GM12892 (cell line): Measurements from ENCODE around the gene CPNE7.

ENCODE experiments used
- DNase-seq: peaks from one replicate; pipeline ENCODE4 v3.0.0; 2011; ENCODE audit not compliant: insufficient read length
- FAIRE-seq: peaks from 2 replicates; lab custom pipeline; 2011; peaks lifted over from hg19 to GRCh38; lab: Jason Lieb, UNC
- POLR2A ChIP-seq: IDR thresholded peaks from 2 replicates; pipeline ENCODE4 v1.6.1; 2011; ENCODE audit warnings: low read depth, low read length, control low read depth
- POLR2AphosphoS5 ChIP-seq: IDR thresholded peaks from 2 replicates; pipeline ENCODE4 v1.6.1; 2011; ENCODE audit warnings: low read depth, low read length, control low read depth
- TAF1 ChIP-seq: IDR thresholded peaks from 2 replicates; pipeline ENCODE4 v1.6.1; 2011; ENCODE audit warnings: low read depth, mild to moderate bottlenecking, control low read depth, low read length, borderline replicate concordance

CPNE7 gene

DNA sequence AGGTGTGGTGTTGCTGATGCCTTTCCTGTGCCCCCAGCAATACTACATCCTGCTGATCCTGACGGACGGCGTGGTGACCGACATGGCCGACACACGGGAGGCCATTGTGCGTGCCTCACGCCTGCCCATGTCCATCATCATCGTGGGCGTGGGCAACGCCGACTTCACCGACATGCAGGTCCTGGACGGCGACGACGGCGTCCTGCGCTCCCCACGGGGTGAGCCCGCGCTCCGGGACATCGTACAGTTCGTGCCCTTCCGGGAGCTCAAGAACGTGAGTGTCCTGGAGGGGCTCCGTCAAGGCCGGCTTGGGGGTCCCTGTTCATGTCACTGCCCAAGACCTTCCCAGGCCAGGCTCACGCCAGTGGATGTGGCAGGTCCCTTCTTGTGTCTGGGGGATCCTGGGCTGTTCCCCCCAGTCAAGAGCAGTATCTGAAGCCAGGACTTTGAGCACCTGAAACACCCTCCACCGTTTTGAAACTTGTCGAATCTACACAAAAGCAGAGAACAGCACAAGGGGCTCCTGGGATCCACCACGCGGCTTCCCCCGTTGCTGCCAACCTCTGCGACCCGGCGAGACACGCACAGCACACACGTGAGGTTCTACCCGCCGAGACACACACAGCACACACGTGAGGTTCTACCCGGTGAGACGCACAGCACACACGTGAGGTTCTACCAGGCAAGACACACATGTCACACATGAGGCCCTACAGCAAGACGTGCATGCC lies 19.9 kb downstream of the CPNE7 start:
- FAIRE-seq (no peak), DNase-seq (no peak)
- TF ChIP-seq TAF1 (no peak), POLR2A (no peak)

DNA sequence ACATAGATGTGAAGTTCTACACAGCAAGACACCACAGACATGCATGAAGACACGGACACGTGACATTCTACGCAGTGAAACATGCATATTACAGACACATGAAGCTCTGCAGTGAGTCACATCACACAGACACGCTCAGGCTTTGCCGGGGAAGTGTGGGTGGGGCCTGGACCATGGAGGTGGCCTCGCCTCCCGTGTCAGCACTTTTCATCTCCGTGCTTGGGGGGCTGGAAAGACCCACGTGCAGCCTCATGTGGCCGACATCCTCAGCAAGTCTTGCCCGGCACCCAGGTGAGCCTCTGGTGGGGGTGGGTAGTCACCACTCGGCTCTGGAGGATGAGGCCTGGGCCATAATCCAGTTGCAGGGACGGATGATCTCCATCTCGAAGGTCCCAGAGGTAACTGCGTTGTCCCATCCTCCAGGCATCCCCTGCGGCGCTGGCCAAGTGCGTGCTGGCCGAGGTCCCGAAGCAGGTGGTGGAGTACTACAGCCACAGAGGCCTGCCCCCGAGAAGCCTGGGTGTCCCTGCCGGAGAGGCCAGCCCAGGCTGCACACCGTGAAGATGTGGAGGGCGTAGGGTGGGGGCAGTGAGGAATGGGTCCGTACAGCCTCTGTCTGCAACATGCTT lies 20.6 kb downstream of the CPNE7 start:
- no peak for FAIRE-seq
- DNase-seq, result no peak
- no peak for TF ChIP-seq POLR2AphosphoS5
- TF ChIP-seq POLR2A, result no peak
- TF ChIP-seq TAF1, result no peak

DNA sequence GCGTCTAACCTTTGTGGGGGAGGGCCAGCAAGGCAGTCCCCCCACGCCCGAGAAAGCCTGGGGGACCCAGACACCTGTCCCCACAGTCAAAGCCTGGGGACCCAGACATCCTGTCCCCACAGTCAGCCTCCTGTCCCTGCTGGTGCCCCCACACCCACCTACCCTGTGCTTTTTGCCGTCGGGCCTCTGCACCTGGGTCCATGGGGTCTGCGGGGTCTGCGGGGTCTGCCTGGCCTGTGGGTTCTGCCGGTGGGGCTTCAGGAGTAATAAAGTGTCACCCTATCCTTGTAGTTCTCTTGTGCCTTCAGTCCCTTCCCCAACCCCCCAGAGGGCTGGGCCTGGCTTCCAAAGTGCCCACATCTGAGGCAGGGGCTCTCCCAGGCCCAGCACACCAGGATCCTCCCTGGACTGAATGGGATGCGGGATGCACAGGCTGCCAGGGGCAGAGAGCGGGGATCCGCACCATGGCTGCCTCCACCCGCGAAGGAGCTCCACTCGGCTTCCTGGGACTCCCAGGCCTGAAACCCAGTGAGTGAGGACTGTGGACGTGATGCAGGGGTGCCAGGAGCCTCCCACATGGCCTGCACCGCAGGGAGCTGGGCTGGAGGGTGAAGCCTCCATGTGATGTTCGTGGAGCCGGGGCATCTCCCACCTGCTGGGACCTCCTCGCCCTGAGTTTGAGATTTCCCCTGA lies 21.5 kb downstream of the CPNE7 start:
- no peak for FAIRE-seq
- TF ChIP-seq POLR2A (no peak), TAF1 (no peak), POLR2AphosphoS5 (no peak)
- no peak for DNase-seq

DNA sequence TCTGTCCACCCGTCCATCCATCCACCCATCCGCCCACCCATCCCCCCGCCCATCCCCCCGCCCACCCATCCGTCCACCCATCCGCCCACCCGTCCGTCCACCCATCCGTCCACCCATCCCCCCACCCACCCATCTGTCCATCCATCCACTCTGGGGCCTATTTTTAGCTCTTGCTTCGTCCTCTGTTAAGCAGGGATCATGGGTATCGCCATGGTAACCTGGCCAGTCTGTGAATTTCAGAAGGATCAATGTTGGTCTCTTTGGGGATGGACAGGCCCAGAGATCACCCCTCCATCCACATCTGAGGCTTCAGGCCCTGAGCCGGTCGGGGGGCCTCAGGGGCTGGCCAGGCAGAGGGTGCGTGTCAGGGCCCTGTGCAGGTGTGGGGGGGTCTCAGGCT lies 22.6 kb downstream of the CPNE7 start:
- FAIRE-seq (no peak), DNase-seq (no peak)
- TF ChIP-seq TAF1 (no peak), POLR2A (no peak), POLR2AphosphoS5 (no peak)

DNA sequence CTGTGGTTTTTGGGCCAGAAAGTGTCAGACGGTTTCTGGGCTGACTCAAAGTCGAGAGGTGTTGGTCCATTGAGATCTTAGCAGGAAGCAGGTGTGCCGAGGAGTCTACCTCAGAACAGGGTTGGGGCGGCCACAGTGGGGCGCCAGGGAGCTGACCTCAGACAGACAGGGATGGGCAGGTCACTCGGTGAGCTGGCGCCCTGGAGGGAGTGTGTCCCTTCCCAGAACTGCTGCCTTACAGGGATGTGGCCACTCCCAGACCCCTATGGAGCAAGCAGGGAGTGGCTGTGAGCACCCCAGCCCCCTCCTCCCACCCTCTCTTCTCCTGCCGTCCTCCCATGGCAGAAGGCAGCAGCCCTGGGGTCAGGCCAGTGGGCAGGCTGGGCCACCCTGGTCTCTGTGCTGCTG lies 23.9 kb downstream of the CPNE7 start:
- no peak for DNase-seq
- FAIRE-seq, result no peak
- TF ChIP-seq POLR2AphosphoS5 (no peak), TAF1 (no peak), POLR2A (no peak)

DNA sequence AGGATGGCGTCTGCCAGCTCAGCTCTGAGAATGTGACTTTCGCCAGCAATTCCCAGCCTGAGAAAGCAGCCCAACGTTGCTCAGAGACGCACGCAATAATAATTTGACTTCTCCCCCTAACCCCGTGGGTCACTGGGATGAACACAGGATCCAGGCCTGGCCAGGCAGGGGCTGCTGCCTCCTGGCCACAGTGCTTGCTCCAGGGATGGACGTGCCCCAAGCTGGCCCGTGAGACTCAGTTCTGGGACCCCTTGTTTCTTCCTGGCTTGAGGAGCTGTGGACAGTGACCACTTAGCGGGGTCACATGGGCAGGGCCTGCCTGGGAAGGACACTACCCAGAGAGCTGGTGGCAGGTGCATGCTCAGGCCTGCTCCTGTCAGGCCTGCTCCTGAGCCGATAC lies 24.3 kb downstream of the CPNE7 start:
- no peak for DNase-seq

DNA sequence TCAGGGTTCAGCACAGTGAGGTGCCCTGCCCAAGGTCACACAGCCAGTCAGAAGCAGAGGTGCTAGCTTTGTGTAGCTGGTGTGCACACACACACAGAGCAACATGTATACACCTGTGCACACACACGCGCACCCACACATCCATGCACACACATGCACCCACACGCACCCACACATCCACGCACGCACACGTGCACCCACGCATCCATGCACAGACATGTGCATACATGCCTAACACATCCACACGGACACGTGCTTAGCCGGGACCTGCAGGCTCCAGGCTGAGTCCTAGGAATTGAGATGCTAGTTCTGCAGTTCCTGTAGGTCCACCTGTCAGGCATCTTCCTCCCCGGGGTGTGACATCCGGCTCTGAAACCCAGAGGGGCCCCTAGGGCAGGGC lies 24.9 kb downstream of the CPNE7 start:
- FAIRE-seq (no peak), DNase-seq (no peak)
- TF ChIP-seq POLR2AphosphoS5, result no peak
- TF ChIP-seq POLR2A, result no peak
- TF ChIP-seq TAF1, result no peak

More for the DNA sequence above, 24.3 kb downstream of the CPNE7 start:
- TF ChIP-seq POLR2AphosphoS5 (no peak), TAF1 (no peak), POLR2A (no peak)
- no peak for FAIRE-seq

DNA sequence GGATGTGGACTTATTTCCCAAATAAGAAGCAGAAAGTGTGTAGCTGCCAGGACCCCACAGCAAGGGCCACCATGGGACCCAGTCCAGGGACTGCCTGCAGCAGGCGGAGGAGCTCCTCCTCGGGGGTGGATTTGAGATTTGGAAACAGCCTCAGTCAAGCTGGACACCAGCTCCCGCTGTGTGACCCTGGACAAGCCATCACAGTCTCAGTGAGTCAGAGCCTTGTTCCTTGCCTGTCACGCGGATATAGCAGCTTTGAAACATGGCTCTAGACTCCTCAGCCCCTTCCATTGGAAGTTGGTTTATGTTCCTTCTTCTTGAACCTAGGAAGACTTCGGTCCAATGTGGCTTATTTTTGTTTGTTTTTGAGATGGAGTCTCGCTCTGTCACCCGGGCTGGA lies 25.4 kb downstream of the CPNE7 start:
- DNase-seq, result no peak
- no peak for FAIRE-seq
- TF ChIP-seq POLR2AphosphoS5 (no peak), POLR2A (no peak), TAF1 (no peak)

DNA sequence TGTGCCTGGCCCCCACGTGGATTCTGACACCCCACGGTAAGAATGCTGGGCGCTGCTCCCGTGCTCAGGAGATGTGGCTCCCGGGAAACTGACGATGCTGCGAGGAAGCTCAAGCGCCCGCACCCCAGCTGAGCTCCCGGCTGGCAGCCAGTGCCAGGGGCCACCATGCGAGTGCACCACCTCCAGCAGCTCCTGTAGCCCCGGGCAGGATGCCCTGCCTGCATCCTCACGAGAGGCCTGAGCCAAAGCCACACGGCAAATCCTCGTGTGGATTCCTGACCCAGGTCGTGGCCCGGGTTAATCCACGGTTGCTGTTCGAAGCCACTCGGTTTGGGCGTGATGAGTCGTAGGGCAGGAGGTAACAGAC lies 26.3 kb downstream of the CPNE7 start:
- DNase-seq (no peak), FAIRE-seq (no peak)
- no peak for TF ChIP-seq TAF1
- TF ChIP-seq POLR2AphosphoS5, result no peak
- TF ChIP-seq POLR2A, result no peak

DNA sequence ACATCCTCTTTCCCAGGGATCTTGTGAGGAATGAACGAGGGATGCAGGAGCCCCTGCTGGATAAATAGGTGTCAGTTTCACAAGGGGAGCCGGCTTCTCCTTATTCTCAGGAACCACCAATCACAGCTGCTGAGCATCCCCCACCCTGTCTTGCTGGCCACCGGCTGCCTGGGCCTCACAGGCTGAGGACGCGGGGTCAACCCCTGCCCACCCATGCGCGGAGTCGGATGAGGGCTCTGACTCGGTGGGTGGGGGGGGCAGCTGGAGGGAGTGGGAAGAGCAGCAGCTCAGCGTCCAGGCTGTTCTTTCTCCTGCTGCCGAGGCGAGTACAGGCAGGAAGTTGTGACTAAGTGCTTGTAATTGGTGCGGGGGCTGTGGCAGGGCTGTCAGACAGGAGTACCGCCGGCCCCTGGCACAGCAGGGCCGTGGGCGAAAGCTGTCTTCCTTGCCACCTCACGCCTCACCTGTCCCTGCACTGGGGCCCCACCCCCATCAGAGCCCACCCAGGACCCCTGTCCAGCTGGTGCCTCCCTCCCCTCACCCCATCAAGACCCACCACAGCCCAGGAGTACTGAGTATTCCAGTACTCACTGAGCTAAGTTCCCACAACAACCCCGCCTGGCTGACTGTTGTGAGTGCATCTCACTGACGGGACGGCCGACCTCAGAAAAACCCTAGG lies 26.9 kb downstream of the CPNE7 start:
- peak; percentile 64 for FAIRE-seq
- DNase-seq, result no peak
- TF ChIP-seq POLR2AphosphoS5, result no peak
- TF ChIP-seq POLR2A, result no peak
- no peak for TF ChIP-seq TAF1

DNA sequence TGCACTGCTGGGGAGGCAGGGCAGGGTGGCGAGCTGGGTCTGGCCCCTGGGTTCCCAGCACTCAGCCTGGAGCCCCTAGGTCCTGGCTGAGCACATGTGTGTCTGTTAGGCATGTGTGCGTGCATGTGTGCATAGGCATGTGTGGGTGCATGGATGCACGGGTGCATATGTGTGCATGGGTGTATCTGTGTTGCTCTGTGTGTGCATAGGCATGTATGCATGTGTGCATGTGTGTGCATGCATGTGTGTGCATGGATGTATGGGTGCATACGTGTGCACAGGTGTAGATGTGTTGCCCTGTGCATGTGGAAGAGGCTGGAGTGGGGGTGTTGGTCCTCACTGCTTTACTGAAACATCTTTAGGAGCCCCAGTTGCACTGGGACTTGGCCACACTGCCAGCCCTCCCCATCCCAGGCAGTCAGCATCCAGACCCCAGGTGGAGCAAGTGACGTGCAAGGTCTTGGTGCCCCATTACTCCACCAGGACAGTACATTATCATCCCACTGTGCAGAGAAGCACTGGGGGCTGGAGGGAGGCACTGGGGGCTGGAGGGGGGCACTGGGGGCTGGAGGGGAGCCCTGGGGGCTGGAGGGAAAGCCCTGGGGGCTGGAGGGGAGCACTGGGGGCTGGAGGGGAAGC lies 27.5 kb downstream of the CPNE7 start:
- TF ChIP-seq TAF1 (no peak), POLR2A (no peak), POLR2AphosphoS5 (no peak)
- FAIRE-seq, result peak; percentile 27
- no peak for DNase-seq
